OCI-LY7 (cell line): ENCODE data around the gene PTCHD4. TPM values are rescaled to one million over a fixed set of nuclear protein-coding genes. Genes with fewer than 3 reads are reported as not detected.

Experiments
- BruUV-seq: library from RNA; stranded (reverse); fragments of 400-500 nt; replicated peaks from 2 replicates; lab custom pipeline; 2021; lab: Mats Ljungman, UMichigan
- CTCF ChIA-PET: fragments of 300-600 bp; sonication (Branson Sonifier 250); formaldehyde crosslinking; loops from one replicate; lab custom pipeline; 2022; ENCODE audit warnings: antibody characterized with exemption; ENCODE audit not compliant: unreplicated experiment; lab: Charles Lee
- POLR2A ChIA-PET: fragments of 300-600 bp; sonication (Branson Sonifier 250); formaldehyde crosslinking; loops from one replicate; lab custom pipeline; 2022; ENCODE audit warnings: antibody characterized with exemption; lab: Charles Lee
- DNase-seq: peaks from one replicate; pipeline ENCODE4 v3.0.0-alpha.2; 2015; ENCODE audit warnings: low spot score
- H2AFZ ChIP-seq: fragments of 200-600 bp; sonication (generic), shearing (Covaris generic); 2 replicates; pipeline ENCODE4 v1.6.1; 2014; ENCODE audit warnings: mild to moderate bottlenecking, antibody characterized with exemption, low read length, moderate library complexity
- H3K27ac ChIP-seq: fragments of 200-600 bp; sonication (generic); 2 replicates; pipeline ENCODE4 v1.5.1; 2014; ENCODE audit warnings: mixed run types, low read depth, mild to moderate bottlenecking, moderate library complexity, low read length, inconsistent platforms; ENCODE audit not compliant: poor library complexity, severe bottlenecking
- H3K36me3 ChIP-seq: fragments of 200-600 bp; sonication (generic); 2 replicates; pipeline ENCODE4 v1.6.1; 2014; ENCODE audit warnings: mild to moderate bottlenecking, antibody characterized with exemption, low read length, moderate library complexity, mixed read lengths; ENCODE audit not compliant: insufficient read depth
- H3K4me1 ChIP-seq: fragments of 200-600 bp; sonication (generic); 2 replicates; pipeline ENCODE4 v1.5.1; 2014; ENCODE audit warnings: mild to moderate bottlenecking, low read length; ENCODE audit not compliant: insufficient read depth, poor library complexity, severe bottlenecking
- H3K4me2 ChIP-seq: fragments of 200-600 bp; sonication (generic); 2 replicates; pipeline ENCODE4 v1.6.1; 2014; ENCODE audit warnings: mild to moderate bottlenecking, low read length
- H3K4me3 ChIP-seq: fragments of 200-600 bp; sonication (generic); 2 replicates; pipeline ENCODE4 v1.5.1; 2014; ENCODE audit warnings: mild to moderate bottlenecking, low read depth, low read length; ENCODE audit not compliant: poor library complexity, severe bottlenecking
- H3K79me2 ChIP-seq: fragments of 200-600 bp; sonication (generic); 2 replicates; pipeline ENCODE4 v1.6.1; 2016; ENCODE audit warnings: low read depth, mild to moderate bottlenecking, low read length, moderate library complexity, mixed read lengths; ENCODE audit not compliant: insufficient read depth
- H3K9me2 ChIP-seq: fragments of 200-600 bp; sonication (generic); 2 replicates; pipeline ENCODE4 v1.6.1; 2016; ENCODE audit warnings: mild to moderate bottlenecking, low read length, mixed read lengths; ENCODE audit not compliant: insufficient read depth
- H3K9me3 ChIP-seq: fragments of 200-600 bp; sonication (generic); 2 replicates; pipeline ENCODE4 v1.6.1; 2014; ENCODE audit warnings: mild to moderate bottlenecking, mixed run types, low read length, mixed read lengths
- H4K20me1 ChIP-seq: fragments of 200-600 bp; sonication (generic); 2 replicates; pipeline ENCODE4 v1.6.1; 2014; ENCODE audit warnings: mild to moderate bottlenecking, antibody characterized with exemption, low read length, moderate library complexity, mixed read lengths; ENCODE audit not compliant: insufficient read depth
- EZH2phosphoT487 ChIP-seq: fragments of 200-600 bp; sonication (generic); IDR thresholded peaks from 2 replicates; pipeline ENCODE4 v1.6.1; 2018; ENCODE audit warnings: low read depth, borderline replicate concordance, mild to moderate bottlenecking, mixed run types, antibody characterized with exemption, low read length, moderate library complexity, mixed read lengths
- intact Hi-C: fragments of 100-400 bp; cut with micrococcal nuclease; formaldehyde crosslinking; loops from one replicate; pipeline ENCODE4 v1.10.0; 2022; ENCODE audit not compliant: unreplicated experiment
- total RNA-seq, 2 experiments: library from RNA; depleted of rRNA in 1 of 2; stranded (reverse); fragments of >200 nt in 1 of 2; shearing (Covaris generic) in 1 of 2; gene quantifications; 2 replicates each; pipeline ENCODE4 v1.2.3, GENCODE V29; 2014 to 2022
- TF ChIP-seq, protein P1 (sequence below): fragments of 200-600 bp; sonication (generic); conservative IDR thresholded peaks from 2 replicates; pipeline ENCODE4 v1.5.1; 2014; ENCODE audit warnings: mild to moderate bottlenecking, antibody characterized with exemption, low read length, moderate library complexity, mixed read lengths

PTCHD4 gene
- total RNA-seq, 2 experiments from 2014 or later: not detected

GRCh38 chr6:48101290-48101689, 9.7 kb downstream of the PTCHD4 start:
- no peaks in the 10 kb centered on the region for H4K20me1 ChIP-seq
- no peaks in the 10 kb centered on the region for H3K36me3 ChIP-seq
- no peaks in the 10 kb centered on the region for H3K79me2 ChIP-seq
- TF ChIP-seq, protein P1, sequence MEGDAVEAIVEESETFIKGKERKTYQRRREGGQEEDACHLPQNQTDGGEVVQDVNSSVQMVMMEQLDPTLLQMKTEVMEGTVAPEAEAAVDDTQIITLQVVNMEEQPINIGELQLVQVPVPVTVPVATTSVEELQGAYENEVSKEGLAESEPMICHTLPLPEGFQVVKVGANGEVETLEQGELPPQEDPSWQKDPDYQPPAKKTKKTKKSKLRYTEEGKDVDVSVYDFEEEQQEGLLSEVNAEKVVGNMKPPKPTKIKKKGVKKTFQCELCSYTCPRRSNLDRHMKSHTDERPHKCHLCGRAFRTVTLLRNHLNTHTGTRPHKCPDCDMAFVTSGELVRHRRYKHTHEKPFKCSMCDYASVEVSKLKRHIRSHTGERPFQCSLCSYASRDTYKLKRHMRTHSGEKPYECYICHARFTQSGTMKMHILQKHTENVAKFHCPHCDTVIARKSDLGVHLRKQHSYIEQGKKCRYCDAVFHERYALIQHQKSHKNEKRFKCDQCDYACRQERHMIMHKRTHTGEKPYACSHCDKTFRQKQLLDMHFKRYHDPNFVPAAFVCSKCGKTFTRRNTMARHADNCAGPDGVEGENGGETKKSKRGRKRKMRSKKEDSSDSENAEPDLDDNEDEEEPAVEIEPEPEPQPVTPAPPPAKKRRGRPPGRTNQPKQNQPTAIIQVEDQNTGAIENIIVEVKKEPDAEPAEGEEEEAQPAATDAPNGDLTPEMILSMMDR: no peak
- BruUV-seq: no TSS peak
- no peaks in the 10 kb centered on the region for H3K9me3 ChIP-seq
- ChIA-PET POLR2A (no interaction called here), CTCF (no interaction called here)
- DNase-seq: no peak
- H3K9me2 ChIP-seq: no peaks in the 10 kb centered on the region
- H3K4me1 ChIP-seq: no peaks in the 10 kb centered on the region
- H3K4me3 ChIP-seq: no peak overlapping the region
- H3K4me2 ChIP-seq: no peak overlapping the region
- intact Hi-C loops: no loop called here
- no peak overlapping the region for H2AFZ ChIP-seq
- no peak overlapping the region for H3K27ac ChIP-seq

GRCh38 chr6:48100588-48100895, 10.5 kb downstream of the PTCHD4 start:
- Histone ChIP-seq H3K9me3 (no peaks in the 10 kb centered on the region), H3K4me2 (no peak overlapping the region), H3K9me2 (no peaks in the 10 kb centered on the region), H3K79me2 (no peaks in the 10 kb centered on the region), H2AFZ (no peak overlapping the region), H3K36me3 (no peaks in the 10 kb centered on the region), H3K4me3 (no peak overlapping the region), H4K20me1 (no peaks in the 10 kb centered on the region), H3K27ac (no peak overlapping the region), H3K4me1 (no peaks in the 10 kb centered on the region)
- intact Hi-C loops: no loop called here
- ChIA-PET POLR2A (interaction anchor here (0.5 kb wide), 1 partner anchor 217 kb away, joined by 5 read pairs; no protein-coding TSS in a partner anchor), CTCF (no interaction called here)
- no peak for DNase-seq
- TF ChIP-seq, protein P1: no peak
- TF ChIP-seq EZH2phosphoT487: no peak
- no TSS peak for BruUV-seq

DNA sequence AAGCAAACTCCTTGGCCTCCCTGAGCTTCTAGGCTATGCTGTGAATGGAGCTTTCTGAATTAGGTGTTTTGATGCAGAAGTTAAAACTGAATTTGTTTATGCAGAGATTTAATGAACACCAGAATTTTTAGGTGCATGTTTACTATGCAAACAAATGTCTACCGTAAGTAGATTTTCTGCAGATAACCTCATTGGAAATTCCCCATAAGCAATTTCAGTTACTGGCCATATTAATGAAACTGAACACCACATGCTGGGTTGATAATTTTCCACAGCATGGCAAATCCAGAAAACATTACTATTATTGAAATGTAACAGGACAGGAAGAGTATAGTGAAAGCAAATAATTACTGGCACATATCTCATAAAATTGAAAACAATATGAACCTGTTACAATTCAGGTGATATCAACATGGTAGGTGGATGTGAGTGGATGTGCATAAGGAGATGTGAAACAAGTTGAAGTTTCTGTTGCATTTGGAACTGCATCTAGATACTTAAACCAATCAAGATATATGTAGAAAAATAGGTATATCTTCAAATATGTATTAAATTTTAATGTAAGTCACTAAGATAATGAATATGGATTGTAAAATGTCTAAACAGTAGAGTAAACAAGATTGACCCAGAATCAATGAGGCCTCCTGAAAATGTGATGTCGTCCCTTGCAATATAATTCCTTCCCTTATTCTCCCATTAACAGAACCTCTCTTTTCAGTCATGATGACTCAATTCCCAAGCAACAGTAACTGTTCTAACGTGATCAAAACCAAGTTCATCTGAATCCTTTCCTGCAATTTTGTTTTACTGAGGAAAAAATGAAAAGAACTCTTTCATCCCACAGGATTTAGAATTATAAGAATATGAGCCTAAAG, 11.0 kb downstream of the PTCHD4 start:
- Histone ChIP-seq H3K4me1 (no peaks in the 10 kb centered on the region), H3K27ac (no peak overlapping the region), H3K4me2 (no peak overlapping the region), H3K36me3 (no peaks in the 10 kb centered on the region), H3K9me3 (no peaks in the 10 kb centered on the region), H3K4me3 (no peak overlapping the region), H3K9me2 (no peaks in the 10 kb centered on the region), H4K20me1 (no peaks in the 10 kb centered on the region), H3K79me2 (no peaks in the 10 kb centered on the region), H2AFZ (no peak overlapping the region)
- DNase-seq: no peak
- TF ChIP-seq, protein P1: no peak
- no peak for TF ChIP-seq EZH2phosphoT487
- POLR2A ChIA-PET: interaction anchor here (0.5 to 1.4 kb wide), 2 partner anchors 191 to 217 kb away, joined by 3 to 5 read pairs; no protein-coding TSS in a partner anchor
- intact Hi-C loops: no loop called here
- BruUV-seq: no TSS peak
- CTCF ChIA-PET: no interaction called here
